Measurements from ENCODE around the gene ACTL6B.

- TF ChIP-seq POLR2A (IDR thresholded peaks at IDR 0.05) = no peak
- no peak for TF ChIP-seq CTCF (IDR thresholded peaks at IDR 0.05)
These were observed 56.1 kb downstream of the ACTL6B start for GRCh38 chr7:100599911-100600729.

Data from breast epithelium (tissue), 3 donors.